NCI-H774 (cell line): ENCODE measurements around the gene CAPS2.
"Not testable (repeated sequence)": the region's sequence is repeated elsewhere in the genome, so short reads cannot be mapped to it uniquely, and the experiment has no call there.

Source experiments
- DNase-seq: peaks from one replicate; lab custom pipeline; 2025; lab: John Stamatoyannopoulos, UW

Gene CAPS2

DNA sequence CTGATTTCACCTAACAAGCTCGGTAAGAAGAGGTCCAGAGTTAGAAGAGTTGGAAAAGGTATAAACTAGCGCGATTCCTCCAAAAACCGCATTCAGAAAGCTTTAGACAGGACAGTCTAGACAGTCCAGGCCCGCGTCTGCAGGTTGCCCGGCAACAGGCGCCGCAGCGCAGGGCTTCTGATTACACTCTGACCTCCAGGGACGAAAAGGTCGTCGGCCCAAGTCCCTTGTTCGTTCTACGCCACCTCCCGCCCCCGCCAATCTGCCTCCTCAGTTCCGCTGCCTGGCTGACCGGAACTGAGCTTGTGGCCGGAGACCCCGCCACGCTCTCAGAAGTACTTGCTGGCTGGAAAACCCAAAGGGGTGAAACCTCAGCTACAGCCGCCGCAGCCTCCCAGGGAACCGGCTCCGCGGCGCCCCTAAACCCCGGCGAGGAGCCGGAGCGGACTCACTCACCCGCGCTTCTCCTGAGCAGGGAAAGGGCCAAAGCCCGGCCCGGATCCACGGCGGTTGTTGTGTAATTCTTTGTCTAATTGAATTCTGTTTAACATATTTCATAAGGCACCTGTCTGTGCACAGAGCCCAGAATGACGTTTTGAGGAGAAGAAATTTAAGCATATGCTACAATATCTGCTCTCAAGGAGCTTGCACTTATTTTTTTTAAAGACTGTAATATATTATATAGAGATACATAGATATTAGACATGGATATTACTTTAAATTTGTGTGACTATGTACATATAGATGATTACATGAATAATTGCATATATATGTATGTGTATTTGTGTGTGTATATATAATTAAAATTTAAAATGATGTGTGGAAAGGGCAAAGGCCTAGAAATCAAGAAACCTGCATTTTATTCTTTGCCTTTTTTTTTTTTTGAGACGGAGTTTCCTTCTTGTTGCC lies at the start of gene CAPS2:
Gene CAPS2 (minus strand): TSS at position 407 of the 909 bp plus-strand sequence. CDS start 3,826 bp downstream, outside the sequence.
- peak; percentile 87 for DNase-seq

DNA sequence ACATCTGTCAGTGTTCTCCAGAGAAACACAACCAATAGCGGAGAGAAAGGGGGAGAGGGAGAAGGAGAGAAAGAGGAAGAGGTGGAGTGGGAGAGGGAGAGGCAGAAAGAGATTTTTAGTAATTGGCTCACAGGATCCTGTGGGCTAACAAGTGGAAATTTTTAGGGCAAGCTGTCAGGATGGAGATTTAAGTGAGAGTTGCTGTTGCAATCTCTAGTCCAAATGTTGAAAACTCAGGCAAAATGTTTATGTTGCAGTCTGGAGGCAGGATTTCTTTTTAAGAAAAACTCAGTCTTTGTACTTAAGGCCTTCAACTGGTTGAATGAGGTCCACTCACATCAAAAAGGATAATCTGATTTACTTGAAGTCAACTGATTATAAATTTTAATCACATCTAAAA lies 48.2 kb upstream of the CAPS2 start:
- DNase-seq: no peak

DNA sequence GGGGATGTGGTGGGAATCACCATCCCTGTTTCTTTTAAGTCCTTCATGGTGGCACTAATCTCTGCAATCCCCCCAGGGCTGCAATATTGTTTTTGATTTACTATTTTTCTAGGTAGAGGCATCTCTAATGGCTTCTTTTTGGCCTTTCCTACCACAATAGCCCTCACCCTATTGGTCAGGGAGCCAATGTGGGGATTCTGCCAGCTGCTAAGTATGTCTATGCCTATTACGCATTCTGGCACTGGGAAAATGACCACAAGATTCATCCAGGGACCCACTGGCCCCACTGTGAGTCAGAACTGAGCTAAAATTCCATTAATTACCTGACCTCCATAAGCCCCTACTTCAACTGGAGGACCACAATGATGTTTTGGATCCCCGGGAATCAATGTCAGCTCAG lies 44.8 kb upstream of the CAPS2 start:
- no peak for DNase-seq

DNA sequence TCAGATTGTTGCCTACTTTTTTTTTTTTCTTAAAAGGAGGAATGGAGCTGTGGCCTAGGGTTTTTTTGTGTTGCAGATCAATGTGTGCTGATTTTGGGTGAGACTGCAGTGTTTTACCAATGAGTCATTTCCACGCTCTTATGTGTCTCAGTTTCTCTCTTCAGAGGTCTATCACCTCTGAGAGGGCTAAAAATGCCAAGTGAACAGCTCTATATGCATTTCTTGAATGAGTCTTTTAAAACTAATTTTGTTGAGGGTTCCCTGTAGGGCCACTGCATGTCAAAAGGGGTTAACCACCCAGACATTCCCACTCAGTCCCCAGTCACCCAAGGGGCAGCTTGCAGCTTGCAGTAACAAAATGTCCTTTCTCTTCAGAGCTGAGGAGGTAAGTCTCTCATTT lies 36.5 kb upstream of the CAPS2 start:
- DNase-seq: no peak

DNA sequence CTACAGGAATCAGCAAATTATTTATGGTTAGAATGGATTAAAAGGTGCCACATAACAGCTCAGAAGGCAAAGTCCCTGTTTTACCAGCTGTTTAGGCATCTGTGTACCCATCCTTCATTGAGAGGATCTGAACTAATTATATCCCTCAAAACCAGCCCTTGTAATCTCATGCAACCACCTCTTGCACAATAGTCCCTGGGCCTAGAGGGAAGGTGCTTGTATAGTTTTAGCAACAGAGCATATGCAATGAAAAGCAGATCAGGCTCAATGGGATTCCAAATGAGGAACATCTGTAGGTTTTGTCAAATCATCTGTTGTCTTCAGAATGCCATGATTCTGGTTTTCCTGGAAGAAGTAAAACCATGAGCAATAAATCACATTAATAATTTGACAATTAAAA lies 34.8 kb upstream of the CAPS2 start:
- no peak for DNase-seq

DNA sequence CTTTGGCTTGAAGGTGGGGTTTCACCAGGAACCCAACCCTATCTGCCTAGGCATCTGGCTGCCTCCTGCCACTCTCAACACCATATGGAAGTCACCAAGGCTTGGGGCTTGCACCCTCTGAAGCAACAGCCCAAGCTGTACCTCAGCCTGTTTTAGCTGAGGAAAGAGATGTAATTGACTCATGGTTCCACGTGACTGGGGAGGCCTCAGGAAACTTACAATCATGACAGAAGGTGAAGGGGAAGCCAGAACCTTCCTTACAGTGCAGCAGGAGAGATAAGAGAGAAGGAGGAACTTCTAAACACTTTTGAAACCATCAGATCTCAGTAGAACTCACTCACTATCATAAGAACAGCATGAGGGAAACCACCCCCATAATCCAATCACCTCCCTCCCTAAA lies 31.3 kb upstream of the CAPS2 start:
- DNase-seq: no peak

DNA sequence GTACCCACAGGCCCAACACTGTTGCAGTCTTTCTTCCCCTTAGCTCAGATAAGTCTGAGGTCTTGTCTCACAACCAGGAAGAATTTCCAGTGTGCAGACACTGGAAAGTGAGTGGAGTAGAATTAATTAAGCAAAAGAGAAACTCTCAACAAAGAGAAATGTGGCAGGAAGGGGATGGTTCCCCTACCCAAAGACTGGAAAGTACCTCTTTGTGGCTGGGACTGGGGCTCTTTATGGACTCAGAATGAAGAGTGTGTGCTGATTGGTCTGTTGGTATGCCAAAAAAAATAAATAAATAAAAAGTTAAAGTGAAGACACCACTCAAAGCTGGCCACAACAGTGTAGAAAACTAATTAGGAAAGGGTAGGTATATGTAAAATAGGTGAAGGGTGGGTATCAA lies 30.8 kb upstream of the CAPS2 start:
- no peak for DNase-seq

DNA sequence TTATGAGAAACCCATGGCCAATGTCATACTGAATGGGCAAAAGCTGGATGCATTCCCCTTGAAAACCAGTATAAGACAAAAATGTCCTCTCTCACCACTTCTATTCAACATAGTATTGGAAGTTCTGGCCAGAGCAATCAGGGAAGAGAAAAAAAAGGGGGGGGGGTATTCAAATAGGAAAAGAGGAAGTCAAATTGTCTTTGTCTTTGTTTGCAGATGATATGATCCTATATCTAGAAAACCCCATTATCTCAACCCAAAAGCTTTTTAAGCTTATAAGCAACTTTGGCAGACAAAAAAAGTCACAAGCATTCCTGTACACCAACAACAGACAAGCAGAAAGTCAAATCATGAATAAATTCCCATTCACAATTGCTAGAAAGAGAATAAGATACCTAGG lies 23.9 kb upstream of the CAPS2 start:
- no peak for DNase-seq

DNA sequence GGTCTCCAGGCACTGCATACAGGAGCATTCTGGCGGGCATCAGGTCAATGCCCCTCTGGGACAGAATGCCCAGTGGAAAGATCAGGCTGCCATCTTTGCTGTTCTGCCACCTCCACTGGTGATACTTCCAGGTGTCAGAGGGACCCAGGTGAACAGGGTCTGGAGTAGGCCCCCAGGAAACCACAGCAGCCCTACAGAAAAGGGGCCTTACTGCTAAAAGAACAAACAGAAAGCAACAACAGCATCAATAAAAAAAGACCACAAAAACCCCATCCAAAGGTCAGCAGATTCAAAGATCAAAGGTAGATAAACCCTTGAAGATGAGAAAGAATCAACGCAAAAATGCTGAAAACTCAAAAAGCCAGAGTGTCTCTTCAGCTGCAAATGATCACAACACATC lies 20.3 kb upstream of the CAPS2 start:
- DNase-seq: no peak

DNA sequence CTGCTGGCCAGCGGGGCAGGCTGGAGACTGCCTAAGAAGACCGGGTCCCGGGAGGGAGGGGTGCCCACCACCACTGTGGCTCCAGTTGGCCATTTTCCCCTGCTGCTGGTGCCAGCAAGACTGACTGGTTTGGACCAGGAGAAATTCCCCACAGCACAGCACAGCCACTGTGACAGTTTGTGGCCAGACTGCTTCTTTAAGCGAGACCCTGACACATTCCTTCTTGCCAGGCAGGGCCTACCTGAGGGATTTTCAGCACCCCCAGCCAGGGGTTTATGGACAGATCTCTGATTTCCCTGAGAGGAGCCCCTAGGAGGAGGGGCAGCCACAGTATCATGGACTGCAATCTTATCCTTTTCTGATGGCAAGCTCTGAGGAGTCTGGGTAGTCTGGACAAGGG lies 19.8 kb upstream of the CAPS2 start:
- DNase-seq: no peak

DNA sequence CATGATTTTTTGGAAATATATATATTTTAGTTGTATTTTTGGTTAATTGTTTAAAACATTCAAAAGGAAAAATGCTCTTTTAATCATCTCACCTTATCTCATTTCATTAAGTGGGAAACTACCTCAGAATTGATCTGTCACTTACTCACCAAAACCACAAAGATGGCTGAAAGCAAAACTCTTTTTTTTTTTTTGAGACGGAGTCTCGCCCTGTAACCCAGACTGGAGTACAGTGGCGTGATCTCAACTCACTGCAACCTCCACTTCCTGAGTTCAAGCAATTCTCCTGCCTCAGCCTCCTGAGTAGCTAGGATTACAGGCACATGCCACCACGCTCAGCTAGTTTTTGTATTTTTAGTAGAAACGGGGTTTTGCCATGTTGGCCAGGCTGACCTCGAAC lies 16.1 kb upstream of the CAPS2 start:
- DNase-seq: not testable (repeated sequence)

DNA sequence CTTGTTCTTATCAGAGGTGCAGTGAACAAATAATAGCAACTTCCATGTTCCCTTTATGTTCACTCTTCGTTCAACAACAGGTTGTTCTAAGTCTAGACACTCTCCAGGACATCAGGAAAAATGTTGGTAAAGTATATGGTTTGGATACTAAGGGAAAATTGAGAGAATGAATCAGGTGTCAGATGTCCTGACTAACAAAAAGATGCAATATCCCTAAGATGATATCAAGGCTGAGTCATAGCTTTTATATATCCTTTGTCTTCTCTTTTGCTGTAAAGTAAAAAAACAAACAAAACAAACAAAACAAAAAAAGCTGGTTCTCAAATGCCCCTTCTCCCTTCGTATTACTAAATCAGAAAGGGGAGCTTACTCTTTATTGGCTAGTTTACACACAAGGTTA lies 15.4 kb upstream of the CAPS2 start:
- no peak for DNase-seq

DNA sequence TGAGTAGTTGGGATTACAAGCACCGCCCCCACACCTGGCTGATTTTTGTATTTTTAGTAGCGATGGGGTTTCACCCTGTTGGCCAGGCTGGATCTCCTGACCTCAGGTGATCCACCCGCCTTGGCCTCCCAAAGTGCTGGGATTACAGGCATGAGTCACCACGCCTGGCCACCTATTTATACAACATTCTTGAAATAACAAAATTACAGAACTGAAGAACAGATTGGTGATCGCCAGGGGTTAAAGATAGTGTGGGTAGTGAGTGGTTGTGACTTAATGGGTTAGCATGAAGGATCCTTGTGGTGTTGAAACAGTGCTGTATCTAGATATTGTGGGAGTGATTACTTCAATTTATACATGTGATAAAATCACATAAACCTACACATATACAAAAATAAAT lies 11.7 kb upstream of the CAPS2 start:
- no peak for DNase-seq

DNA sequence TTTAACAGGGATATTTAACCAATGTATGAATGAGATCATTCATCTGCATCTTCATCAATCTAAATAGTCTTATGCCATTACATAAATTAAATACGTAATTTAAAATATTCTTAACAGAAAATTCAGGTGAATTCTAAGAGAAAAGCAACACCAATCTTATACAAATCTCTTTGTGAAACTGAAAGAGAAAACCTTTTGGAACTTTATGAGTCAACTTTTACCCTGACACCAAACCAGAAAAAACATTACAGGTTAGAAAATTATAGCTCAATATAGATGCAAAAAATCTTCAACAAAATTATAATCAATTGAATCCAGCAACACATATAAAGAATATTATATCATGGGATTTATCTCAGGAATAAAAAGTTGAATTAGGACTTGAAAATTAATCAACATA lies 7.8 kb upstream of the CAPS2 start:
- DNase-seq: no peak

DNA sequence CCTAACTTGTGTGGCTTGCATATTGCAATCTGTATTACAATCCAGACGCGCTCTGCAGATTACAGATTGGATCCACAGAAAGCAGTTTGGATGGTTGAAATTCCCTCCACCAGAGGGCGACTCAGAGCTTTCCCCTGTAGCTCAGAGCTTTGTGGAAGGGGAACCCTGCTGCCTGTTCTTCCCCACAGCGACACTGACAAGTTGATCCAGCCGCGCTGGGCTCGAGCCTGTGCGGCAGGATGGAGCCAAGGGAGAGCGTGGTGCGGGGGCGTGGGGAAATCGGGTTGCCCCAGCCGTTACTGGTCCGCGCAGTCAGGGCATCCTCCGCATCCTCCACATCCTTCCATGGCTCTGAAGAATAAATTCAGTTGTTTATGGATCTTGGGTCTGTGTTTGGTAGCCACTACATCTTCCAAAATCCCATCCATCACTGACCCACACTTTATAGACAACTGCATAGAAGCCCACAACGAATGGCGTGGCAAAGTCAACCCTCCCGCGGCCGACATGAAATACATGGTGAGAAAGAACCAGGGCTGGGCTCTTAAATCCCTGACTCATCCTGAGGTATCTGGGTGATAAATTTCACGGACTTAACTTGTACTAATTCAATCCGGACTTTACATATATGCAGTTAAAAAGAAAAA lies 4.4 kb upstream of the CAPS2 start, which contains the start of gene GLIPR1L1:
Gene GLIPR1L1 (plus strand): TSS at position 287 of the 647 bp plus-strand sequence. CDS start 59 bp downstream, at position 346.
- peak; percentile 85 for DNase-seq

DNA sequence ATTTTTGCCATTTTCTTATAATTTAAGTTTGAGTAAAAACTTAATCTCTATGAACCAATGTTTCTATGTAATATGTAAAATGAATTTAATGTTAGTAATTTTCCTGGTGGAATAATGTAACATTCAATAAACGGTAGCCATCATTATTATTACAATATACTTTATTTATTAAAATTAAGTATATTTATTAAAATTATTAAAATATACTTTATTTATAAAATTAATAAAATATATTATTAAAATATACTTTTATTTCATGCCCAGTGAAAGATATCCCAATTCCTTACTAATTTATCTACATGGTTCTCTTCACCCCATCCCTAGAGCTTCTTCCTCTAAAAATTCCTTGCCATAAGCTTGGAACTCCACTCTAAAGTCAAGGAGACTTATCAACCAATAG lies 2.5 kb downstream of the CAPS2 start:
- no peak for DNase-seq

DNA sequence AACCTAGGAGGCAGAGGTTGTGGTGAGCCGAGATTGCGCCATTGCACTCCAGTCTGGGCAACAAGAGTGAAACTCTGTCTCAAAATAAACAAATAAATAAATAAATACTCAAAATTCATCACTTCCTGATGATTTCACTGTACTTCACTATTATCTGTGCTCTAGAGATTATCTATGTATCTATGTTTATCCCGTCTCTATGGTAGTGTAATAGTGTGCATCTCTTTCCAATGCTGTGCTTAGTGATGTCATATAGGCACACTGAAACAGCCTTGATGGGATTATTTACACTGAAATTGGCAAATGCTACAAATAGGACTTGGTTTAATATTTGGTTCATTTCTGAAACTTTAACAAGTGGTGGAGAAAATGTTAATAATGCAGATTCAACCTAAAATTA lies 6.5 kb downstream of the CAPS2 start:
- no peak for DNase-seq

DNA sequence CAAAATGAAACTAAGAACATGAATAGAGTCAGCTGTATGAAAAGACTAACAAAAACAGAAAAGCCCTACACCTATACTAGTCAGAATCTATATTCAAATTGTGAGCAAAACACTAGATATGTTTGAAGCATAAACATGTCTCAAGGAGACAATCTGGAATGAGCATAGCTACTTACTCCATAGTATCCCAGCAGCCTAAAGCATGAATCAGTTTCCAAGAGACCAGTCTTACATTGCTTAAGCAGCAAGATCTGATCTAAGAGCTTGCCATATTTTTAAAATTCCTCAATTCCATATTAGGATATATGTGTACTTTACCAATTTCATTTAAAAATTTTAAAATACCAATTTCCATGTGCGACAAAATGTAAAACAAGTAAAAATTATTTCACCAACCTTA lies 7.7 kb downstream of the CAPS2 start:
- DNase-seq: no peak

DNA sequence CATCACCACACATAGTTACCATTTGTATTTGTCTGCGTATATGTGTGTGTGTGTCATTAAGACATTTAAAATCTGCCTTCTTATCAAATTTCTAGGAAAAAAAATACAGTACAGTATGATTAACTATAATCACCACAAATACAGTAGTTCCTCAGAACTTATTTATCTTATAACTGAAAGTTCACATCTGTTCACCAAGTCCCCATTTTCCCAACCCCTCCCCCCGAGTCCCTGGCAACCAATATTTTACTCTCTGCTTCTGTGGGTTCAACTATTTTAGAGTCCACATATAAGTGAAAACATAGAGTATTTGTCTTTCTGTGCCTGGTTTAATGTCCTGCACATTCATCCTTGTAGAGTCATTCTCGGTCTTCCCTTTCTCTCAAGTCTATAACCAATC lies 12.3 kb downstream of the CAPS2 start:
- DNase-seq: no peak

DNA sequence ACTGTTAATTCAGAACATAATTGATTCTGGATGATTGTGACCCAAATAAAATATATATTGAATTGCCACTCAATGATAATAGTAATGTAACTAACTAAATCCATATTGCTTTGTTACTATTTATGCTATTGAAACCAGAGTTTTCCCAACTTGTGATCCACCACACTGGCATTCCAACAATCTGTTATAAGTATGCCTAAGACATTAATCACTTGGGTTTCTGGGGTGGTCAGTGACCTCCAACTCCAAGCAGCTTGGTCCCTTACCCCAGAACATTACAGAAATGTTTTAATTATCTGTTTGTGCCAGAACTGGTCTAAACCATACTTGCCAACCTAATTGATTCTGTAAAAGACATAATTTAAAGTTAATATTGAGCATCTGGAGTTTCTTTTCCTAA lies 14.6 kb downstream of the CAPS2 start:
- no peak for DNase-seq

DNA sequence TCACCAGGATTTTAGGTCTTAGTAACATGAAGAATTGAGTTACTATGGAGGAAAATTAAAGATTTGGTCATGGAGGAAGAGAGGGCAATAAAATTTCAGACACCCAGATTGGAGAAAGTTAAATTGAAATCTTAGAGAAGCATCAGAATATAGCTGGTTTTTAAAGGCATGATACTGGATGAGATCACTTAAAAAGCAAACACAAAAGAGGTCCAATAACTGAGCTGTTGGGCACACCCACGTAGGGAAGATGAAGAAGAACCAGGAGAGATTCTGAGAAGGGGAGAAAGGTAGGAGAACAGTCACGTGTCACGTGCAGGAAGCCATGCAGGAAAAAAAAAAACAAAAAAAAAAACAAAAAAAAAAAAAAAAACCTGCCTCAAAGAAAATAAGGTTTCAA lies 18.8 kb downstream of the CAPS2 start:
- DNase-seq: no peak

DNA sequence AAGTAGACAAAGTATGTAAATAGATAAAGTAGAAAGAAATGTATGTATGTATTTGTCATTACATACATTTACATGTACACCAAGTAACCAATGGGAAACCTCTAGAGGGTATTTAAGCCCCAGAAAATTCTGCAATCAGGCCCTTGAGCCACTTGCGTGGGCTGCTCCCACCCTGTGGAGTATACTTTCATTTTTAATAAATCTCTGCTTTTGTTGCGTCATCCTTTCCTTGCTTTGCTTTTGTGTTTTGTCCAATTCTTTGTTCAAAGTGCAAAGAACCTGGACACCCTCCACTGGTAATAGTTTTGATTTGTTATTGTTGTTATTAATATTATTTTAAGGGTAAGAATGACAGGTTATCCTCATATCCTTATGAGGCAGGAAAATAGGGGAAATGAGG lies 21.8 kb downstream of the CAPS2 start:
- DNase-seq: no peak
